GM18517 (cell line): ENCODE measurements around the gene PRKG1.
"Not testable (repeated sequence)": the region's sequence is repeated elsewhere in the genome, so short reads cannot be mapped to it uniquely, and the experiment has no call there.

Experiments used
- ATAC-seq: cut with Tn5 transposase; IDR thresholded peaks from one replicate; pipeline ENCODE4 v1.9.1; 2021; ENCODE audit warnings: mild to moderate bottlenecking, moderate library complexity; ENCODE audit not compliant: unreplicated experiment

Gene PRKG1

GRCh38 chr10:52145636-52146035, 1071.3 kb downstream of the PRKG1 start:
- no peak for ATAC-seq

DNA sequence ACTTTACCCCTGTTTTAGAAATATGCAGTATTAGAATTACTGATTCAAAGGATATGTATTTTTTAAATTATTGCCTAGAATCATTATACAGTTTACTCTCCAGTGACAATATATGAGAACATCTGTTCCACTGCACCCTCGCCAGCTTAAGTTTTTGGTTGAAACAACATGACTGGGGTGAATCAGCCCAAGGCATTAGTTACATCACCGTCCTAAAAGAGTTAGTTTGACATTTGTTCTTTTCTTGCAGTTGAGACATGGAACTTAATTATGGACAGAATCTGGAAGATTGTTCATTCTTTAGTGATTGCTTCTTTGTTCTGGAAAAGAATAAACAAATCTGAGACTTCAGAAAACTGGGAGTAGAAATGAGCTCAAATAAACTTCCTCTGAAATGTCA, 1072.5 kb downstream of the PRKG1 start:
- ATAC-seq = no peak

DNA sequence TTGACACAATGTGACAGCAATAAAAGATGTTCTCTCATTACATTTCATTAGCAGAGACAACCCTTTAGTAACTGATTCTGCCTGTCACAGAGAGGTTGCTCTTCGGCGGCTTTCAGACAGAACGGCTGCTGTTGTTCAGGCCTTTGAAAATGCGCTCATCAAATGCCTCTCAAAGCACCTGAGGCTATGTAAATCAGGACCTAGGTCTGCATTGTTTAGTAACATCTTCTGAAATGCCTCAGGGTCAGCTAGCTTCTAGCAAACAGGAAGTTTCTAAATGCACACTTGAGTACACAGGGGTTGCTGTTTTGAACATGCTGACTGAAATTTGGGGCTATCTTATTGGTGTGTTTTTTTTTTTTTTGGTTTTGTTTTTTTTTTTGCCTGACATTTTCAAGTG, 1096.5 kb downstream of the PRKG1 start:
- no peak for ATAC-seq

- ATAC-seq = no peak
Measured at GRCh38 chr10:52172581-52172980, 1098.3 kb downstream of the PRKG1 start.

DNA sequence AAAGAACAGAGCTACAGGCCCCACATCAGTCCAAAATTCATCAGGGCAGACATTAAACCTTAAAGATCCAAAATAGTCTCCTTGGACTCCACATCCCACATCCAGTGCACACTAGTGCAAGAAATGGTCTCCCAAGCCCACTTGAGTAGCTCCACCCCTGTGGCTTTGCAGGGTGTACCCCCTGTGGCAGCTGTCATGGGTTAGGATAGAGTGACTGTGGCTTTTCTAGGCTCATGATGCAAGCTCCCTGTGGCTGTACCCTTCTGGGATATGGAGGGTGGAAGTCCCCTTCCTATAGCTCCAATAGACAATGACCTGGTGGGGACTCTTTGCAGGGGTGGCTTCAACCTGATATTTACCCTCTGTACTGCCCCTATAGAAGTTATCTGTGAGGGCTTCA, 1111.0 kb downstream of the PRKG1 start:
- no peak for ATAC-seq

DNA sequence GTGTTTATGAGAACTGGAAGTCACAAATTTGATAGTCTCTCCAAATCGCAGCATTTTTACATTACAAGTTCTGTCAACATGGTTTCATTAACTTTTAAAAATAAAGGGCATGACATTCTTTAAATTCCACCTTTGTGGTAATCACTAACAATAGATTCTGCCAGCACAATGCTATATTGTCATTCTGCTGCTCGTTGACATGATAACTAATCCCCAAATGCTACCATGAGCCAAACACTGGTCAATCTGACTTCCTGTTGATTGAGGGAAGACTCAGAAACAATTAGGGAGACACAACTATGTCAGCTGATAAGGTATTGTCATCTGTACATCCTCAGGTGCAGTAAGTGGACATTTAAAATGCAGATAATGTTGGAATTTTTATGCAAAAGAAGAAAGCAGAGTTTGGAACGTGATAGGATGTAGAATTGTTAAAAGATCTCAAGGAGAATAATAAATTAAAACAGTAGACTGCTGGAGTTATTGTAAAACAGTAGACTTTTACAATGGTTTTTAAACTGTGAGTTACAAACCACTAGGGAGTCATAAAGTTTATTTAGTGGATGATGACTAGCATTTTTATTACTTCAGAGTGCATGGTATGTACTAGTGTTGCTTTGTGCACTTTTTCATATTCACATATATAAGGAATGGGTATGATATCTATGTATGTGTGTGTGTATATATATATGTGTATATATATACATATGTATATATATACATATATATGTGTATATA, 1113.4 kb downstream of the PRKG1 start:
- no peak for ATAC-seq

DNA sequence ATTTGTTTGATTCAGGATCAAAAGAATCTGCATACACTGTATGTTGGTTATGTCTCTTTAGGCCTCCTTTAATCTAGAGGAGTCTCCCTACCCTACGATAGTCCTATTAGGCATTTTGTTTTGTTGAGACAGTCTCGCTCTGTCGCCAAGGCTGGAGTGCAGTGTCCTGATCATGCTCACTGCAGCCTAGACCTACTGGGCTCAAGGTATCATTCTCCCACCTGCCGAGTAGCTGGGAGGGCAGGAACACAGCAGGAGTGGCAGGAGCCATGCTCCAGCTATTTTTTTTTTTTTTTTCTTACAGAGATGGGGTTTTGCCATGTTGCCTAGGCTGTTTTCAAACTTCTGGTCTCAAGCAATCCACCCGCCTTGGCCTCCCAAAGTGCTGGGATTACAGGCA, 1116.8 kb downstream of the PRKG1 start:
- ATAC-seq = no peak

GRCh38 chr10:52194191-52194590, 1119.9 kb downstream of the PRKG1 start:
- no peak for ATAC-seq

GRCh38 chr10:52194716-52195115, 1120.4 kb downstream of the PRKG1 start:
- no peak for ATAC-seq

DNA sequence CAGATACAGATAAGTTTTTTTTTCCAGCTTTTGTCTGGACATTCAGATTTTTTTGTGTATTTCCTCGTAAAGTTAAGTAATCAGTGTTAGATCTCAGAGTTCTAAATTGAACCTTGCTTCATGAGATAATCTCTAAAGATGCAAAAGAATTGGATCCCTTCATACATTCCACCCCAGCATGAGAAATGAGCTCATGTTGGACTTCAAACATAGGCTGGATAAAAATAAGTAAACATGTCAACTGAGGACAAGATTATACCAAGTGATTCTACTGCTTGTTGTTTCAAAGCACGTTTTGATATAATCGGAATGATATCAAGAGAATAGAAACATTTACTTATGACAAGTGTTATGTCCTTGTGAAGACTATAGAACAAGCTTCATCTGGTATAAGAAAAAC, 1122.8 kb downstream of the PRKG1 start:
- ATAC-seq = no peak

DNA sequence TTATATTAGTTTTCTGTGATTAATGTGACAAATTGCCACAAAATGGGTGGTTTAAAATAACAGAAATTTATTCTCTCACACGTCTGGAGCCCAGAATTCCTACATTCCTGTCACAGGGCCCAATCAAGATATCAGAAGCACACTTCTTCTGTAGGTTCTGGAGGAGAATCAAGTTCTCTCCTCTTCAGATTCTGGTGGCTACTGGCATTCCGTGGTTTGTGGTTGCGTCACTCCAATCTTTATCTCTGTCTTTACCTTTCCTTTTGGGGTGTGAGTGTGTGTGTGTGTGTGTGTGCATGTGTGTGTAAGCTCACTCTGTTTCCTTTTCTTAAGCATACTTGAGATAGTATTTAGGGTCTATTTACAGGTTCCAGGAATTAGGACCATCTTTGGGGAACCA, 1124.3 kb downstream of the PRKG1 start:
- ATAC-seq = no peak

DNA sequence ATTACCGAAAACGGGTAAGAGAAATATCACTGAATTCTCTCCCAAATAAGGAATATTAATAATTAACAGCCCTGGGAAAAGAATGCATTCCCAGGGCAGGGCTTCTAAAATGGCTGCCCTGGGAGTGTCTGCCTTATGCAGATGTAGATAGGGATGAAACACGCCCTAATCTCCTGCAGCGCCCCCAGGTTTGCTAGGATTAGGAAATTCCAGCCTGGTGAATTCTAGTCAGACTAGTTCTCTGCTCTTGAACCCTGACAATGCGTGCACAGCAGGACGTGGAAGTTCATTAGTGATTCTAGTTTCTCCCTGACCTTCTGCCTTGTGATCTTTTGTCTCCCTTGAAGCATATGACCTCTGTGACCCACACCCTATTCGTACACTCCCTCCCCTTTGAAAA, 1130.6 kb downstream of the PRKG1 start:
- not testable (repeated sequence) for ATAC-seq

GRCh38 chr10:52208365-52208764, 1134.1 kb downstream of the PRKG1 start:
- no peak for ATAC-seq

- no peak for ATAC-seq
Measured at GRCh38 chr10:52210161-52210560, 1135.9 kb downstream of the PRKG1 start.

GRCh38 chr10:52212062-52212461, 1137.8 kb downstream of the PRKG1 start:
- ATAC-seq = no peak

GRCh38 chr10:52212802-52213201, 1138.5 kb downstream of the PRKG1 start:
- ATAC-seq = no peak

GRCh38 chr10:52213321-52213752, 1139.0 kb downstream of the PRKG1 start:
- no peak for ATAC-seq

- peak; percentile 83 for ATAC-seq
Measured at GRCh38 chr10:52215745-52216361, 1141.6 kb downstream of the PRKG1 start.

GRCh38 chr10:52216852-52217251, 1142.6 kb downstream of the PRKG1 start:
- peak; percentile 58 for ATAC-seq

DNA sequence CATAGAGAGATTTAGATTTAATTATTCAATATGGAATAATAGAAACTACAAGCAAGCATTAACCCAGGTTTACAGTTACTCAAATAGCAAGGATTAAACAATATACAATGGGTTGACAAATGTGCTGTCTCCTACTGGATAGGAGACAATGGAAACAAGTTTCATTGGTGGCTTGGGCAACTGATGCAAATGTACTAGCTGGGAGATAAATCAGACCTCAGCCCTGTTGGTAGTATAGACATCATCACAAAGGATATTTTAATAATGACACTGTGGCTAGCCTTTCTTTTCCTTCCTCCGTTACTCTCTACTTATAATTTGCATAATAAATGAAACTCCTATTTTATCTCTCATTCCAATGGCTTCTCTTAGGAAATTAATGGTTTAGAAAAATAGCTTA, 1143.2 kb downstream of the PRKG1 start:
- no peak for ATAC-seq

DNA sequence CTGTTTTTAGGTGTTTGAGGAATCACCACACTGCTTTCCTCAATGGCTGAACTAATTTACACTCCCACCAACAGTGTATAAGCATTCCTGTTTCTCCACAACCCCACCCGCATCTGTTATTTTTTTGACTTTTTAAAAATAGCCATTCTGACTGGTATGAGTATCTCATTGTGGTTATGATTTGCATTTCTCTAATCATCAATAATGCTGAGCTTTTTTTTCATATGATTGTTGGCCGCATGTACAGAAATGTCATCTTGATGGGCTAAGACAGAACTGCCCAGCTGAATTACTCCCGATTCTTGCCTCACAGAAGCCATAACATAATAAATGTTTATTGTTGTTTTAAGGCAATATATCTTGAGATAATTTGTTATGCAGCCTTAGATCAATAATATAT, 1146.7 kb downstream of the PRKG1 start:
- no peak for ATAC-seq

DNA sequence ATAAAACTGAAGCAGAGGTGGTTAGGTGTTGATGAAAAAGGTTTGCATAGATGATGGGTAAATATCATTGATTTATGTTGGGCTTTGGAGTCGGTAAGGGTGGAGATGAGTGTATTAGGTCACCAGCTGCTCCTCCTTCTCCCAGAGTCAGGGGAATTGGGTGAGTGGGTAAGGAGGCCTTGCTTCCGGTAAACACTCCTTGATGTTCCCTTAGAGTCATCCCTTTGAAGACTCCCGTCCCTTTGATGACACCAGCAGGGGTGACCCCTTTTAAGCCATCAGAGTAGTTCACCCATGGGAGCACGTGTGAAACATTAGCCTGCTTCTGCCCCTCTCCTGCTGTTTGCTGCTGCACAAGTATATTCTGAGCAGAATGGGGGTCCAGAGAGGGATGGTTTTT, 1147.6 kb downstream of the PRKG1 start:
- ATAC-seq = no peak
